ENCODE results near the gene PRKAR1A. TPM values are rescaled to one million over a fixed set of nuclear protein-coding genes. Genes with fewer than 3 reads are reported as not detected.

Gene PRKAR1A
- total RNA-seq, 4 donors from 2014 or later, result 245 to 286 (median 264) TPM

DNA sequence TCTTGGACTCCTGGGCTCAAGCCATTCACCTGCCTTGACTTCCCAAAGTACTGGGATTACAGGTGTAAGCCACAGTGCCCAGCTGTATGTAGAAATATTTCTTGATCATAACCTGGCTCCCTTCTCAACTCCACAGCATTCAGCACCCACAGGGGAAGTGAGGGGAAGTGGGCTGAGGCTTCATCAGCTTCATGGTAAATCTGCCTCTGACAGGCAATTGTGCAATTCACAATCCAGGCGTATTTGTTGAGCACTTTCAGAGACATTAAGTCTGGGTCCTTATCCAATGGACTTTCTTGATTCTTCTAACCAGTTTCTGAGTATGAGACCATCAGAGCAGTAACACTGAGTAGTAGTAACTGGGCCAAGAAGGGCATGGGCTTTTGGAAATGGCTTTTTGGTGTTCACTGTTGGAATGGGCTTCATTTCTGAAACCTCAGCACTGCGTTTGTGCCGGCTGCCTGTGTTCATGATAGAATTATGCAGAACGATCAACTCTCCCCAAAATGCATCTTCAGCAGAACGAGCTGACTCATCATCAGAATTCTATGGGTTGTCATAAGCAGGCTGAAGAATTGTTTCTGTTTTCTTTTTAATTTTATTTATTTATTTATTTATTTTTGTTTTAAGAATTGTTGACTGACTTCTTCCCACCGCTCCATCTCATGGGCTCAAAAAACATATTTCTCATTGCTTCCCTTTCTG is 60.1 kb downstream of the PRKAR1A start:
- Histone ChIP-seq H3K27me3 (no peaks in the 10 kb centered on the region), H3K36me3 (no peaks in the 10 kb centered on the region), H3K4me1 (peaks cover 9% of the 10 kb centered on the region), H3K4me3 (no peak overlapping the region), H3K9me3 (no peaks in the 10 kb centered on the region), H3K27ac (no peak overlapping the region)
- WGBS, result 93% methylated on average over 6 of the region's 6 CpGs
- TF ChIP-seq CTCF (IDR thresholded peaks at IDR 0.05) (no peak), EP300 (IDR thresholded peaks at IDR 0.05) (no peak), POLR2A (IDR thresholded peaks at IDR 0.05) (no peak), POLR2AphosphoS5 (IDR thresholded peaks at IDR 0.05) (no peak)
- DNase-seq (ENCODE audit: low spot score in 2 of 2), result no peak

DNA sequence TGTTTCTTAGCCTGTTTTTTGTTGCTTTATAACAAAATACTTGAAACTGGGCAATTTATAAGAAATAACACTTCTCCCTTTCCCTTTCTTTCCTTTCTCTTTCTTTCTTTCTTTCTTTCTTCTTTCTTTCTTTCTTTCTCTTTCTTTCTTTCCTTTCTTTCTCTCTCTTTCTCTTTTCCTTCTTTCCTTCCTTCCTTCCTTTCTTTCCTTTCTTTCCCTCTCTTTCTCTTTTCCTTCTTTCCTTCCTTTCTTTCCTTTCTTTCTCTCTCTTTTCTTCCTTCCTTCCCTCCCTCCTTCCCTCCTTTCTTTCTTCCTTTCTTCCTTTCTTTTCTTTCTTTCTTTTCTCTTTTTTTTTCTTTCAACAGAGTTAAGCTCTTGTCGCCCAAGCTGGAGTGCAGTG is 61.1 kb downstream of the PRKAR1A start:
- DNase-seq (ENCODE audit: low spot score in 2 of 2), result no peak
- WGBS, result 78% methylated on average over 1 of the region's 1 CpG

GRCh38 chr17:68576137-68576536 is 63.9 kb downstream of the PRKAR1A start:
- Histone ChIP-seq H3K27me3 (no peaks in the 10 kb centered on the region), H3K36me3 (no peaks in the 10 kb centered on the region), H3K4me3 (no peak overlapping the region), H3K27ac (peak overlapping the region; percentile 44), H3K4me1 (peaks cover 26% of the 10 kb centered on the region), H3K9me3 (no peaks in the 10 kb centered on the region)
- WGBS, result 100% methylated on average over 2 of the region's 2 CpGs
- no peak for DNase-seq (ENCODE audit: low spot score in 2 of 2)
- TF ChIP-seq POLR2AphosphoS5 (IDR thresholded peaks at IDR 0.05), result no peak
- TF ChIP-seq POLR2A (IDR thresholded peaks at IDR 0.05), result no peak
- no peak for TF ChIP-seq EP300 (IDR thresholded peaks at IDR 0.05)
- TF ChIP-seq CTCF (IDR thresholded peaks at IDR 0.05), result no peak

More for the DNA sequence above, 61.1 kb downstream of the PRKAR1A start:
- Histone ChIP-seq H3K36me3 (no peaks in the 10 kb centered on the region), H3K4me1 (peaks cover 17% of the 10 kb centered on the region), H3K27ac (no peak overlapping the region), H3K27me3 (no peaks in the 10 kb centered on the region), H3K4me3 (no peak overlapping the region), H3K9me3 (no peaks in the 10 kb centered on the region)
- TF ChIP-seq POLR2AphosphoS5 (IDR thresholded peaks at IDR 0.05), result no peak
- TF ChIP-seq EP300 (IDR thresholded peaks at IDR 0.05), result no peak
- no peak for TF ChIP-seq POLR2A (IDR thresholded peaks at IDR 0.05)
- TF ChIP-seq CTCF (IDR thresholded peaks at IDR 0.05), result no peak

DNA sequence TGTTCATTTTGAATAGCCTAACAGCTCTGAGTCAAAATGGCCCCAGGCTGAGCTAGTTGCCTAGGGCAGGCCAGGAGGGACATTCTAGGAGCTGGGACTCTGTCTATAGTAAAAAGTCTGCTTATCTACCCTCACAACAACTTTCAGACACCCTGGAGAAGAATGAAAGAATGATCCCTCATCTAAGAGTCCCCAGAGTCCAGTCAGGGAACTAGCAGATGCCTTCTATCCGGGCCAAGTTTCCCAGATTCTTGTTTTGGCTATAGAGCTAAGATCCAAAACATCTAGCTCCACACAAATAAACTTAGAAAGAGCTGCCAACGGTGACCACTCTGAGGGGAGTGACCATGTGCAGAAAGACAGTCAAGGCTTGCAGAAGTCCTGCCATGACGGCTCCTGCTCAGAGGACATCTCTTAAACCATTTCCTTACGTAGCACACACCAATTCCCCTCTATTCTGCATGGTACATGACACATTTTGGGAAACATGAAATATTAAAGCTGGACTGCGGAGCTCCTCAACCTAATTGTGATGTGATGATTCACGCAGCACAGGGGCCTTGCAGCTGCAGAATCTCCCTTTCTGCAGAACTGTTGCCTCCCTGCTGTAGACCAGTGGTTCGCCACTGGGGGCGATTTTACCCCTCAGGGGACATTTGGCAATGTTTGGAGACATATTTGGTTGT is 64.7 kb downstream of the PRKAR1A start:
- H3K4me3 ChIP-seq, result no peak overlapping the region
- 51% methylated on average over 8 of the region's 8 CpGs for WGBS
- peaks cover 27% of the 10 kb centered on the region for H3K4me1 ChIP-seq
- H3K27ac ChIP-seq, result peak overlapping the region; percentile 44
- DNase-seq (ENCODE audit: low spot score in 2 of 2), result no peak
- TF ChIP-seq POLR2AphosphoS5 (IDR thresholded peaks at IDR 0.05) (no peak), POLR2A (IDR thresholded peaks at IDR 0.05) (no peak), CTCF (IDR thresholded peaks at IDR 0.05) (peak in 1 of 2 donors; percentile 14)
- H3K27me3 ChIP-seq, result no peaks in the 10 kb centered on the region
- no peaks in the 10 kb centered on the region for H3K9me3 ChIP-seq
- no peaks in the 10 kb centered on the region for H3K36me3 ChIP-seq

GRCh38 chr17:68577497-68577821 is 65.2 kb downstream of the PRKAR1A start:
- Histone ChIP-seq H3K4me3 (no peak overlapping the region), H3K36me3 (no peaks in the 10 kb centered on the region), H3K27ac (no peak overlapping the region), H3K4me1 (peaks cover 27% of the 10 kb centered on the region), H3K27me3 (no peaks in the 10 kb centered on the region), H3K9me3 (no peaks in the 10 kb centered on the region)
- WGBS, result 53% methylated on average over 3 of the region's 3 CpGs
- TF ChIP-seq CTCF (IDR thresholded peaks at IDR 0.05), result no peak
- no peak for TF ChIP-seq POLR2AphosphoS5 (IDR thresholded peaks at IDR 0.05)
- TF ChIP-seq POLR2A (IDR thresholded peaks at IDR 0.05), result no peak
- TF ChIP-seq EP300 (IDR thresholded peaks at IDR 0.05), result no peak
- no peak for DNase-seq (ENCODE audit: low spot score in 2 of 2)

Measured in suprapubic skin (tissue), 4 donors.